HG02571 (cell line): ENCODE results near the gene ADSS1.

Experiments
- ATAC-seq: cut with Tn5 transposase; IDR thresholded peaks from one replicate; pipeline ENCODE4 v1.9.1; 2021; ENCODE audit warnings: mild to moderate bottlenecking, moderate library complexity; ENCODE audit not compliant: unreplicated experiment

The ADSS1 gene

GRCh38 chr14:104731320-104732294 lies 7.6 kb downstream of the ADSS1 start:
- no peak for ATAC-seq

- ATAC-seq, result no peak
Observed at GRCh38 chr14:104732355-104732804, 8.4 kb downstream of the ADSS1 start.

- ATAC-seq, result no peak
Observed at GRCh38 chr14:104732931-104733681, 9.1 kb downstream of the ADSS1 start.

GRCh38 chr14:104734051-104734587 lies 10.1 kb downstream of the ADSS1 start:
- no peak for ATAC-seq

- no peak for ATAC-seq
Observed at GRCh38 chr14:104734601-104734990, 10.6 kb downstream of the ADSS1 start.

- no peak for ATAC-seq
Observed at GRCh38 chr14:104734991-104735779, 11.2 kb downstream of the ADSS1 start.

- no peak for ATAC-seq
Observed at GRCh38 chr14:104735830-104736642, 12.0 kb downstream of the ADSS1 start.

GRCh38 chr14:104738375-104739019 lies 14.5 kb downstream of the ADSS1 start:
- ATAC-seq, result no peak

GRCh38 chr14:104739026-104739425 lies 15.0 kb downstream of the ADSS1 start:
- no peak for ATAC-seq

GRCh38 chr14:104739546-104740516 lies 15.8 kb downstream of the ADSS1 start:
- no peak for ATAC-seq

- no peak for ATAC-seq
Observed at GRCh38 chr14:104741108-104741802, 17.2 kb downstream of the ADSS1 start.

GRCh38 chr14:104741803-104742251 lies 17.8 kb downstream of the ADSS1 start:
- no peak for ATAC-seq

GRCh38 chr14:104742586-104743455 lies 18.8 kb downstream of the ADSS1 start:
- no peak for ATAC-seq

- no peak for ATAC-seq
Observed at GRCh38 chr14:104743461-104744380, 19.7 kb downstream of the ADSS1 start.

GRCh38 chr14:104744484-104744883 lies 20.5 kb downstream of the ADSS1 start:
- no peak for ATAC-seq
